Right lobe of liver (tissue), 6 donors: ENCODE measurements around the gene AUNIP. TPM values are rescaled to one million over a fixed set of nuclear protein-coding genes. Genes with fewer than 3 reads are reported as not detected.

Experiments used
- ATAC-seq, 4 donors: fragments of 200-7000 bp; cut with Tn5 transposase; one replicate each; pipeline ENCODE4 v1.9.1; 2020; ENCODE audit warnings: mild to moderate bottlenecking in 4 of 4, moderate library complexity in 4 of 4
- DNase-seq, 3 donors: peaks; one replicate each; pipeline ENCODE4 v3.0.0-alpha.2; 2020
- H3K27ac ChIP-seq, 3 donors: fragments of 200-600 bp; one replicate each; pipeline ENCODE4 v1.8.0; 2022
- H3K27me3 ChIP-seq, 2 donors: fragments of 200-600 bp; one replicate each; pipeline ENCODE4 v1.8.0; 2022
- H3K36me3 ChIP-seq, 4 donors: fragments of 200-600 bp; sonication (generic) in 1 of 4; one replicate each; pipeline versions ENCODE4 v1.5.1 to v1.8.0; 2017 to 2022; ENCODE audit warnings: control low read depth in 1 of 4
- H3K4me1 ChIP-seq, 4 donors: fragments of 200-600 bp; sonication (generic) in 1 of 4; one replicate each; pipeline versions ENCODE4 v1.5.1 to v1.8.0; 2017 to 2022; ENCODE audit warnings: control low read depth in 1 of 4
- H3K4me3 ChIP-seq, 3 donors: fragments of 200-600 bp; one replicate each; pipeline ENCODE4 v1.8.0; 2022
- H3K9me3 ChIP-seq, 4 donors: fragments of 200-600 bp; sonication (generic) in 1 of 4; one replicate each; pipeline versions ENCODE4 v1.5.1 to v1.8.0; 2017 to 2022; ENCODE audit warnings: control low read depth in 1 of 4
- CTCF ChIP-seq, 4 donors: fragments of 200-600 bp in 3 of 4; fragments of 450-650 bp in 1 of 4; IDR thresholded peaks; one replicate each; pipeline versions ENCODE4 v1.5.1 to v1.8.0; 2016 to 2022; ENCODE audit warnings: antibody characterized with exemption in 4 of 4, mild to moderate bottlenecking in 2 of 4
- POLR2A ChIP-seq: fragments of 450-650 bp; IDR thresholded peaks from one replicate; pipeline ENCODE4 v1.6.1; 2017; ENCODE audit warnings: antibody characterized with exemption, mild to moderate bottlenecking
- WGBS: methylation state at CpG from one replicate; pipeline ENCODE4 v1.1.6; 2018; ENCODE audit warnings: low coverage, low lambda C conversion rate; ENCODE audit not compliant: insufficient coverage; ENCODE audit errors: missing lambda C conversion rate; 5-methylcytosine and 5-hydroxymethylcytosine counted together
- intact Hi-C, 2 donors: fragments of 100-400 bp; cut with DNase I; formaldehyde crosslinking; loops; one replicate each; pipeline versions ENCODE4 v1.11.2 to v1.14.1; 2022
- total RNA-seq, 6 experiments: library from RNA; depleted of rRNA in 2 of 6; stranded (reverse); fragments of >200 nt in 2 of 6; fragmentation: NEBNext Ultra II Directional in 3 of 6; extraction: Animal tissue kit (Norgen Biotek cat#: 25700) in 3 of 6; gene quantifications; one replicate each; pipeline versions ENCODE4 v1.1.0 to v1.2.4, GENCODE V29; 2016 to 2023
- donor health status: DM: no; HTN: yes; CAD: no.
- donor health status: DM: no; HTN: no; CAD: no.
- donor health status: DM: no; HTN: no; CAD: no.
- donor health status: DM: no; HTN: yes; CAD: no.
- donor health status: DM: no; HTN: yes; CAD: no.

AUNIP gene
- total RNA-seq, 6 experiments from 2014 or later: 0.43 to 0.56 TPM; not detected in 4

GRCh38 chr1:25881266-25881665 lies 22.0 kb upstream of the AUNIP start:
- DNase-seq: no peak
- Histone ChIP-seq H3K4me3 (no peak overlapping the region), H3K27ac (no peak overlapping the region), H3K36me3 (no peaks in the 10 kb centered on the region), H3K4me1 (peaks cover 0 to 23% (median 7%) of the 10 kb centered on the region in 4 donors), H3K9me3 (no peaks in the 10 kb centered on the region), H3K27me3 (no peaks in the 10 kb centered on the region)
- no peak for TF ChIP-seq CTCF (IDR thresholded peaks at IDR 0.05)
- no peak for TF ChIP-seq POLR2A
- intact Hi-C loops: no loop called here
- no peak for ATAC-seq
- 83% methylated on average over 2 of the region's 11 CpGs for WGBS

- no peak for ATAC-seq
- H3K4me3 ChIP-seq: no peak overlapping the region
- H3K4me1 ChIP-seq: peaks cover 0 to 22% (median 7%) of the 10 kb centered on the region in 4 donors
- H3K9me3 ChIP-seq: no peaks in the 10 kb centered on the region
- H3K27me3 ChIP-seq: no peaks in the 10 kb centered on the region
- WGBS: 94% methylated on average over 4 of the region's 5 CpGs
- TF ChIP-seq POLR2A: no peak
- no peak for TF ChIP-seq CTCF (IDR thresholded peaks at IDR 0.05)
- no peak for DNase-seq
- H3K36me3 ChIP-seq: no peaks in the 10 kb centered on the region
- intact Hi-C loops: no loop called here
- H3K27ac ChIP-seq: no peak overlapping the region
Measured at GRCh38 chr1:25880518-25880917, 21.3 kb upstream of the AUNIP start.

- peak overlapping the region in 1 of 3 donors; percentile 40 for H3K27ac ChIP-seq
- no peaks in the 10 kb centered on the region for H3K36me3 ChIP-seq
- no CpG with 5 or more reads among the region's 2 CpGs for WGBS
- DNase-seq: peak; percentile 57 to 88 (median 81)
- H3K9me3 ChIP-seq: no peaks in the 10 kb centered on the region
- peak; percentile 69 to 73 (median 72) for ATAC-seq
- intact Hi-C loops: no loop called here
- peaks cover 0 to 19% (median 7%) of the 10 kb centered on the region in 4 donors for H3K4me1 ChIP-seq
- H3K27me3 ChIP-seq: no peaks in the 10 kb centered on the region
- H3K4me3 ChIP-seq: no peak overlapping the region
- TF ChIP-seq CTCF (IDR thresholded peaks at IDR 0.05): no peak
Measured at GRCh38 chr1:25879675-25880074, 20.4 kb upstream of the AUNIP start.

- DNase-seq (no peak), ATAC-seq (no peak)
- Histone ChIP-seq H3K4me3 (no peak overlapping the region), H3K27ac (peak overlapping the region in 1 of 3 donors; percentile 40), H3K9me3 (no peaks in the 10 kb centered on the region), H3K27me3 (no peaks in the 10 kb centered on the region), H3K36me3 (no peaks in the 10 kb centered on the region), H3K4me1 (peaks cover 0 to 27% (median 8%) of the 10 kb centered on the region in 4 donors)
- WGBS: 100% methylated on average over 1 of the region's 5 CpGs
- TF ChIP-seq CTCF (IDR thresholded peaks at IDR 0.05): no peak
- no peak for TF ChIP-seq POLR2A
- intact Hi-C loops: no loop called here
Measured at GRCh38 chr1:25878690-25879089, 19.4 kb upstream of the AUNIP start.

GRCh38 chr1:25877155-25877554 lies 17.9 kb upstream of the AUNIP start:
- H3K27ac ChIP-seq: no peak overlapping the region
- no peaks in the 10 kb centered on the region for H3K27me3 ChIP-seq
- ATAC-seq (no peak), DNase-seq (no peak)
- no peak for TF ChIP-seq POLR2A
- no peak for TF ChIP-seq CTCF (IDR thresholded peaks at IDR 0.05)
- no peaks in the 10 kb centered on the region for H3K36me3 ChIP-seq
- H3K4me3 ChIP-seq: no peak overlapping the region
- H3K4me1 ChIP-seq: peaks cover 0 to 41% (median 15%) of the 10 kb centered on the region in 4 donors
- intact Hi-C loops: no loop called here
- no peaks in the 10 kb centered on the region for H3K9me3 ChIP-seq
- 80% methylated on average over 2 of the region's 2 CpGs for WGBS
